Activated CD4-positive, CD25-positive, alpha-beta regulatory T cell treated with anti-CD3 and anti-CD28 coated beads, Interleukin-2, amount 50 U/mL, for 24 hours (primary cell): Measurements from ENCODE around the gene DOCK3.

Source experiments
- ATAC-seq, 2 donors: fragments of 150-1000 bp; cut with Tn5 transposase; one replicate each; pipeline ENCODE4 v1.10.0; 2021; ENCODE audit warnings: mild to moderate bottlenecking in 1 of 2, moderate library complexity in 1 of 2

DOCK3 gene

DNA sequence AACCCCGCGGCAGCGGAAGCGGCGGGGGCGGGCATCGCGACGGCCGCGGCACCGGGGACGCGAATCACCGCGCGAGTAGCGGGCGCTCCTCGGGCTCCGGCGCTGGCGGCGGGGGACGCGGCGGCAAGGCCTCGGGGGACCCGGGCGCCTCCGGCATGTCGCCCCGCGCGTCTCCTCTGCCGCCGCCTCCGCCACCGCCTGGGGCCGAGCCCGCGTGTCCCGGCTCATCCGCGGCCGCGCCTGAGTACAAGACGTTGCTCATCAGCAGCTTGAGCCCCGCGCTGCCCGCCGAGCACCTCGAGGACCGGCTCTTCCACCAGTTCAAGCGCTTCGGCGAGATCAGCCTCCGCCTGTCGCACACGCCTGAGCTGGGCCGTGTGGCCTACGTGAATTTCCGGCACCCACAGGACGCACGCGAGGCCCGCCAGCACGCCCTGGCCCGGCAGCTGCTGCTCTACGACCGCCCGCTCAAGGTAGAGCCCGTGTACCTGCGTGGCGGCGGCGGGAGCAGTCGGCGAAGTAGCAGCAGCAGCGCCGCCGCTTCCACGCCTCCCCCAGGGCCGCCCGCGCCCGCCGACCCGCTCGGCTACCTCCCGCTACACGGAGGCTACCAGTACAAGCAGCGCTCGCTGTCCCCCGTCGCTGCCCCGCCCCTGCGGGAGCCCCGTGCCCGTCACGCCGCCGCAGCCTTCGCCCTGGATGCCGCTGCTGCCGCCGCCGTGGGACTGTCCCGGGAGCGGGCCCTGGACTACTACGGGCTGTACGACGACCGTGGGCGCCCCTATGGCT, 717.0 kb downstream of the DOCK3 start:
- ATAC-seq, result peak; percentile 14 to 18

DNA sequence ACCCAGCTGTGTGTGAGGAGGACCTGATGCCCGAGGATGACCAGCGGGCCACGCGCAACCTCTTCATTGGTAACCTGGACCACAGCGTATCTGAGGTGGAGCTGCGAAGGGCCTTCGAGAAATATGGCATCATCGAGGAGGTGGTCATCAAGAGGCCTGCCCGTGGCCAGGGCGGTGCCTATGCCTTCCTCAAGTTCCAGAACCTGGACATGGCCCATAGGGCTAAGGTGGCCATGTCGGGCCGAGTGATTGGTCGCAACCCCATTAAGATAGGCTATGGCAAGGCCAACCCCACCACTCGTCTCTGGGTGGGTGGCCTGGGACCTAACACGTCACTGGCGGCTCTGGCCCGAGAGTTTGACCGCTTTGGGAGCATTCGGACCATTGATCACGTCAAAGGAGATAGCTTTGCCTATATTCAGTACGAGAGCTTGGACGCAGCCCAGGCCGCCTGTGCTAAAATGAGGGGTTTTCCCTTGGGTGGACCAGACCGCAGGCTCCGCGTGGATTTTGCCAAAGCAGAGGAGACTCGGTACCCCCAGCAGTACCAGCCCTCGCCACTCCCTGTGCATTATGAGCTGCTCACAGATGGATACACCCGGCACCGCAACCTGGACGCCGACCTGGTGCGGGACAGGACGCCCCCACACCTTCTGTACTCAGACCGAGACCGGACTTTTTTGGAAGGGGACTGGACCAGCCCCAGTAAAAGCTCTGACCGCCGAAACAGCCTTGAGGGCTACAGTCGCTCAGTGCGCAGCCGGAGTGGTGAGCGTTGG, 717.8 kb downstream of the DOCK3 start:
- ATAC-seq, result no peak

GRCh38 chr3:51393134-51393495, 718.4 kb downstream of the DOCK3 start:
- no peak for ATAC-seq

DNA sequence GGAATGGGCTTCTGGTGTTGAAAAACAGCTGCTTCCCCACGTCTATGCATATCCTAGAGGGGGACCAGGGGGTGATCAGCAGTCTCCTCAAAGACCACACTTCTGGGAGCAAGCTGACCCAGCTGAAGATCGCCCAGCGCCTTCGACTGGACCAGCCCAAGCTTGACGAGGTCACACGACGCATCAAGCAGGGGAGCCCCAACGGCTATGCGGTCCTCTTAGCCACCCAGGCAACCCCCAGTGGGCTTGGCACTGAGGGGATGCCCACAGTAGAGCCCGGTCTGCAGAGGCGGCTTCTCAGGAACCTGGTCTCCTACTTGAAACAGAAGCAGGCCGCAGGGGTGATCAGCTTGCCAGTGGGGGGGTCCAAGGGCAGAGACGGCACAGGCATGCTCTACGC, 718.8 kb downstream of the DOCK3 start:
- ATAC-seq, result no peak

DNA sequence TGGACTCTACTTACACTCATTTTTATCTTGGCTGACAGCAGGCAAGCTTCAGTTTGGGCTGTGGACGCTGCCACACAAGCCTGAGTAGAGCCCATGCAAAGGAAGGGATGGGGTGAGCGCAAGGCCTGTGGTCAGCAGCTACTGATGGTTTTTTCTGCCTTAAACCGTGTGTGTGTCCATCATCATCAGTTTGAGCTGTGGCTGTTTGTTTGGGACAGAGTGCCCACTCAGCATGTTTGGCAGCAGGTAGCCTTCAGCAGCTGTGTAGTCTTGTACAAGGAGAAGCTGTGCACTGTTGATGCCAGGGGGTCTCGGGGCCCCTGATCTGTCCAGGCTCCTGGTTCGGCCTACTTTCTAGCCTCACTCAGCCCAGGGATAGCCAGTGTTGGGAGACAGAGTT, 719.8 kb downstream of the DOCK3 start:
- no peak for ATAC-seq

- ATAC-seq, result no peak
Measured at GRCh38 chr3:51395493-51396213, 720.9 kb downstream of the DOCK3 start.

- ATAC-seq, result no peak
Measured at GRCh38 chr3:51396401-51396800, 721.7 kb downstream of the DOCK3 start.

DNA sequence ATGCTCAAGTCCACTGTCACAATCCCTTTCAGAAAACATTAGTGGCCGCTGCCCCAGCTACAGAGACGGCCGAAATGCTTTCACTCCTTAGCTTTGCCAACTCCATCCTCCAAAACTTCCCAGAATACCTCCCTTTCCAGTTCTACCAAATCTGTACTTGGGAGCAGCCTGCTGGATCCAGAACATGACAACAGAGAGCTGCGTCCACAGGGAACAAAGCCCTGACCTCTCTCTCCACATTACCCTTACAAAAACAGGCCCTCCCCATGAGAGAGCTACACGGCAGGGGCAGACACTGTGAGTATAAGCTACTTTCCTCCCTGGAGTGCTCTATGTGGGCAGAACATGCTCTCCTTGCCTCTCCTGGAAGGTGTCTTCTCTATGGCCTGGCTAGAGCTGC, 722.7 kb downstream of the DOCK3 start:
- ATAC-seq, result no peak

- no peak for ATAC-seq
Measured at GRCh38 chr3:51398595-51399310, 724.0 kb downstream of the DOCK3 start.

- no peak for ATAC-seq
Measured at GRCh38 chr3:51400166-51400565, 725.4 kb downstream of the DOCK3 start.

DNA sequence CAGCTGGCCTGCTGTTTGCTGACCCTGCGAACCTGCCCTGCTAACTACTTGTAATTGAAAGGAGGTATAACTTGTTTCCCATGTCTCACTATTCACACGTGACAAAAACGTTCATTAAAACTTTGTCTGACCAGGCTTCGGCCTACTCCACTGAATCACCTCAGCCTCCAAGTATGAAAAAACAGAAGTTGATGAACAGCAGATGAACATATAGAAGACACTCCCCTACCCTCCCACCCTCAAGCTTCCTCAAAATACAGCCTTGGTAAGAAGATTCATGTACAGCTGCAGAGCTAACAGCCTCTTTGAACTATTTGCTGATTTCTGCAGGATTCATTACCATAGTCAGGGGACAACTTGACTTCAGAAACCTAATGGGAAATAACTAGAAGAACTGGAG, 727.0 kb downstream of the DOCK3 start:
- ATAC-seq, result no peak

GRCh38 chr3:51403675-51404074, 728.9 kb downstream of the DOCK3 start:
- no peak for ATAC-seq

GRCh38 chr3:51408021-51408420, 733.3 kb downstream of the DOCK3 start:
- ATAC-seq, result no peak

DNA sequence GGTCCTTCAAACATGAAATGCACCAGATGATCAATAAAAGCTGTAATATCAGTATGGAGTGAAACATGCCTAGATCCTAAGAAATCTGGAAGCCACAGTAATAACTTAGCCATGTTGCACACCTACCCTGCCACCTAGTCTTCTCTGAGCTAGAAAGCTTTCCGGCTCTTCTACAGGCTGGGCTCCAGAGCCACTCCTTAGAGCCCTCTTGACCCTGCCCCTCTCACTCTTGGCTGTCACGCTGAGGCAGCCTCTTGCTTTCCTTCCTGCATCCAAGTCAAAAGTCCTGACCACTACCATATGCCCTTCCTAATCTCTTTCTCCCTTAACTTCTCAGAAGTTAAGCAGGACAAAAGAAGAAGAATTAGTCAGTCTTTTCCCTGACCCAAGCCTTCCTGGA, 734.1 kb downstream of the DOCK3 start:
- ATAC-seq, result no peak

- no peak for ATAC-seq
Measured at GRCh38 chr3:51422211-51422610, 747.5 kb downstream of the DOCK3 start.

DNA sequence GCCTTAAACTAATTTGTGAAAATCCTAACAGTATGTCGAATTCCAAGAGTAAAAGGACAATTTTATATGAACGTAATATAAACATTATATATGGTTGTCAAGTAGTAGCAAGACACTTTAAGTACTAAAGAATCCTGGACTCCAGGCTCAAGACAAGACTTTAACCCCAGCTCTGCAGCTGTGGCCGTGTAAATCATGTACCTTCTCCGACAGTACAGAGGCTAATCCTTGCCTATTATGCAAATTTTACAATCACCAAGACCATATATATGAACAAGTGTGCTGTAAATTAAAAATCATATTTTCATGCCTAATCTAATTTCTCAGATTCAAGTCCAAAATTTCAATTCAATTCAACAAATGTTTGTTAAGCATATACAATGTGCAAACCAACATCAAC, 752.2 kb downstream of the DOCK3 start:
- no peak for ATAC-seq

DNA sequence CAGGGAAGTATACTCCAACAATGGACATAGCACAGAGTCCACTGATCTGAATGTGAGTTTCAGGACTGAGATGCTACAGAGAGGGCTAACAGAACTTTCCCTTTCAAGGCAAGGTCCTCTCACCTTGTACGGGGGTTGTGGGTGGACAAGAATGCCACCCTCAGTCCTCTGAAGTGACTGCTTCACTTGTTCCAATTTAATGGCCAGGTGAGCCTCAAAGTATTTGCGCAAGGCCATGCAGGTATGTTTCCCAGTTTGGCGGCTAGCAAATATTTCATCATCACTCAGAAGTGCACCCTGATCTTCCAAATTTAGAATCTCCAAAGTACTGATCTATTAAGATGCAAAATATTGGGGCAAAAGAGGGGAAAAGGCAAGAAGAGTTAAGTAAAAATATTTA, 754.4 kb downstream of the DOCK3 start:
- ATAC-seq, result no peak
